HEK293 (cell line): Measurements from ENCODE around the gene C2orf78.

Experiments used
- BCL11A ChIP-seq: fragments of 450-650 bp; formaldehyde crosslinking; IDR thresholded peaks from 2 replicates; pipeline ENCODE4 v1.5.1; 2016; ENCODE audit warnings: low read depth, missing biosample characterization, missing genetic modification characterization
- CTCF ChIP-seq: fragments of 450-650 bp; formaldehyde crosslinking; IDR thresholded peaks from 2 replicates; pipeline ENCODE4 v1.5.1; 2016; ENCODE audit warnings: missing biosample characterization, missing genetic modification characterization
- TCF7L2 ChIP-seq: IDR thresholded peaks from 2 replicates; pipeline ENCODE4 v1.6.1; 2011; ENCODE audit warnings: low read depth, mild to moderate bottlenecking, inconsistent platforms, low read length, moderate library complexity, borderline replicate concordance
- ZNF16 ChIP-seq: fragments of 450-650 bp; formaldehyde crosslinking; IDR thresholded peaks from 2 replicates; pipeline ENCODE4 v1.5.1; 2016; ENCODE audit warnings: low read depth, missing biosample characterization, missing genetic modification characterization
- ZNF169 ChIP-seq: fragments of 450-650 bp; formaldehyde crosslinking; IDR thresholded peaks from 2 replicates; pipeline ENCODE4 v1.5.1; 2016; ENCODE audit warnings: missing biosample characterization, missing genetic modification characterization
- ZNF785 ChIP-seq: fragments of 450-650 bp; formaldehyde crosslinking; IDR thresholded peaks from 2 replicates; pipeline ENCODE4 v1.5.1; 2016; ENCODE audit warnings: missing biosample characterization, missing genetic modification characterization
- TF ChIP-seq, protein P1 (sequence below): fragments of 450-650 bp; formaldehyde crosslinking; IDR thresholded peaks from 2 replicates; pipeline ENCODE4 v1.5.1; 2016; ENCODE audit warnings: missing biosample characterization, missing genetic modification characterization

DNA sequence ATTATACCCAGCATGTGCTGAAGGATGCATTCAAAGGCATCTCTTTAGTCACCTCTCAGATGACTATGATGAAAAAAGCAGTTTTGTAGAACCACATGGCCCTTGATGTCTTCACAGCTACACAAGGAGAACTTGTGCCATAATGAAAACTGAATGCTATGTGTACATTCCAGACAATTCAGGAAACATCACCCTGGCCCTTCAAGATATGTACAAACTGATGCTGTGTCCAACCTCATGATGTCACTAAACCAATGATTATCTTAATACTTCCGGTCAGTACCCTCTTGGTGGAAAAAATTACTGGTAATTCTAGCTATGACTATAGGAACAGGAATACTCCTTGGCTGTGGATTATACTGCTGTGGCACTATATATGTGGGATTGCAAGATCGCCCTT is 24.1 kb upstream of the C2orf78 start:
- TF ChIP-seq CTCF (tag by site-specific recombination) (no peak), ZNF169 (tag by site-specific recombination) (no peak), ZNF785 (no peak), TCF7L2 (no peak), BCL11A (no peak), ZNF16 (tag by site-specific recombination) (no peak)
- TF ChIP-seq, protein P1, sequence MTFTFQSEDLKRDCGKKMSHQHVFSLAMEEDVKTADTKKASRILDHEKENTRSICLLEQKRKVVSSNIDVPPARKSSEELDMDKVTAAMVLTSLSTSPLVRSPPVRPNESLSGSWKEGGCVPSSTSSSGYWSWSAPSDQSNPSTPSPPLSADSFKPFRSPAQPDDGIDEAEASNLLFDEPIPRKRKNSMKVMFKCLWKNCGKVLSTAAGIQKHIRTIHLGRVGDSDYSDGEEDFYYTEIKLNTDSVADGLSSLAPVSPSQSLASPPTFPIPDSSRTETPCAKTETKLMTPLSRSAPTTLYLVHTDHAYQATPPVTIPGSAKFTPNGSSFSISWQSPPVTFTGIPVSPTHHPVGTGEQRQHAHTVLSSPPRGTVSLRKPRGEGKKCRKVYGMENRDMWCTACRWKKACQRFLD (tag by site-specific recombination) = no peak
